AG04450 (cell line): Measurements from ENCODE around the gene CLMN. TPM values are rescaled to one million over a fixed set of nuclear protein-coding genes. Genes with fewer than 3 reads are reported as not detected.

Source experiments
- CTCF ChIA-PET: fragments of 300-600, 350-600 bp; formaldehyde crosslinking; extraction: SDS; loops from one replicate; lab custom pipeline; 2022; ENCODE audit warnings: antibody characterized with exemption, inconsistent platforms; lab: Charles Lee
- POLR2A ChIA-PET: fragments of 350-600 bp; formaldehyde crosslinking; extraction: SDS; loops from one replicate; lab custom pipeline; 2021; ENCODE audit warnings: antibody characterized with exemption, inconsistent platforms; lab: Yijun Ruan, JAX
- DNase-seq: peaks from one replicate; pipeline ENCODE4 v3.0.0-alpha.2; 2011; ENCODE audit warnings: low read depth, low spot score
- H3K27ac ChIP-seq: one replicate; pipeline ENCODE4 v1.5.1; 2012; ENCODE audit warnings: low read depth, low read length, control low read depth
- H3K27me3 ChIP-seq: one replicate; pipeline ENCODE4 v1.6.0; 2012; ENCODE audit warnings: low read length; ENCODE audit not compliant: control insufficient read depth, insufficient read depth
- H3K4me3 ChIP-seq: 2 replicates; pipeline ENCODE4 v1.5.1; 2011; ENCODE audit warnings: mild to moderate bottlenecking, low read depth, low read length, control low read depth
- H3K9me3 ChIP-seq: 2 replicates; pipeline ENCODE4 v1.5.1; 2012; ENCODE audit warnings: low read length; ENCODE audit not compliant: control insufficient read depth, insufficient read depth
- polyA plus RNA-seq: library from polyadenylated mRNA; depleted of rRNA; stranded (reverse); fragments of >200 nt; gene quantifications from 2 replicates; pipeline ENCODE4 v1.2.3, GENCODE V29; 2011
- TF ChIP-seq, protein P1 (sequence below): IDR thresholded peaks from 2 replicates; pipeline ENCODE4 v1.5.1; 2011; ENCODE audit warnings: low read depth, low read length, control low read depth, inconsistent platforms

Gene CLMN
- polyA plus RNA-seq, 1 experiment, result 0.09 TPM

DNA sequence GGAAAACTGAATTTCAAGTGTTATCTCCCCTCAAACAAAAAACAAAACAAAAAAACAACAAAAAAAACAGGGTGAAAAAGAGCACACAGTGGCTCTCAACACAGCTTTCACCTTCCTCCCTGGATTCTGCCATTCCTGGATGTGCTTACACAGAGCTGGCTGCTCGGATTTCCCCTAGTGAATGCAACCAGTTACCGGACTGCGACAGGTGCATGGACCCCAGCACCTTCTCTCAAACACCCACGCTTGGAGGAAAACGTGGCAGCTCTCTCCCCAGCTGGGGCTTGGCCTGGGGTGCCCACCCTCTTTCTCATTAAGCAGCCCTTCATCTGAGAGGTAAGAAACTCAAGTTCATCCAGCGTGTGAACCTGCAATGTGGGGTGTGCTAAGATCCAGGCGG is 128.9 kb downstream of the CLMN start:
- DNase-seq, result no peak
- Histone ChIP-seq H3K9me3 (no peaks in the 10 kb centered on the region), H3K4me3 (no peak overlapping the region), H3K27me3 (no peaks in the 10 kb centered on the region), H3K27ac (no peak overlapping the region)
- TF ChIP-seq, protein P1, sequence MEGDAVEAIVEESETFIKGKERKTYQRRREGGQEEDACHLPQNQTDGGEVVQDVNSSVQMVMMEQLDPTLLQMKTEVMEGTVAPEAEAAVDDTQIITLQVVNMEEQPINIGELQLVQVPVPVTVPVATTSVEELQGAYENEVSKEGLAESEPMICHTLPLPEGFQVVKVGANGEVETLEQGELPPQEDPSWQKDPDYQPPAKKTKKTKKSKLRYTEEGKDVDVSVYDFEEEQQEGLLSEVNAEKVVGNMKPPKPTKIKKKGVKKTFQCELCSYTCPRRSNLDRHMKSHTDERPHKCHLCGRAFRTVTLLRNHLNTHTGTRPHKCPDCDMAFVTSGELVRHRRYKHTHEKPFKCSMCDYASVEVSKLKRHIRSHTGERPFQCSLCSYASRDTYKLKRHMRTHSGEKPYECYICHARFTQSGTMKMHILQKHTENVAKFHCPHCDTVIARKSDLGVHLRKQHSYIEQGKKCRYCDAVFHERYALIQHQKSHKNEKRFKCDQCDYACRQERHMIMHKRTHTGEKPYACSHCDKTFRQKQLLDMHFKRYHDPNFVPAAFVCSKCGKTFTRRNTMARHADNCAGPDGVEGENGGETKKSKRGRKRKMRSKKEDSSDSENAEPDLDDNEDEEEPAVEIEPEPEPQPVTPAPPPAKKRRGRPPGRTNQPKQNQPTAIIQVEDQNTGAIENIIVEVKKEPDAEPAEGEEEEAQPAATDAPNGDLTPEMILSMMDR, result no peak
- ChIA-PET CTCF (interaction anchor here (1.1 kb wide), 1 partner anchor 1058 kb away, joined by 3 read pairs; no protein-coding TSS in a partner anchor), POLR2A (no interaction called here)

- DNase-seq, result no peak
- Histone ChIP-seq H3K4me3 (no peak overlapping the region), H3K27ac (no peak overlapping the region), H3K27me3 (no peaks in the 10 kb centered on the region), H3K9me3 (no peaks in the 10 kb centered on the region)
- POLR2A ChIA-PET, result no interaction called here
- CTCF ChIA-PET, result interaction anchor here (1.1 kb wide), 1 partner anchor 1057 kb away, joined by 3 read pairs; no protein-coding TSS in a partner anchor
- TF ChIP-seq, protein P1, result no peak
These were observed 129.3 kb downstream of the CLMN start for GRCh38 chr14:95190346-95190840.

- ChIA-PET POLR2A (interaction anchor here (0.5 kb wide), 1 partner anchor 519 kb away, joined by 4 read pairs; no protein-coding TSS in a partner anchor), CTCF (interaction anchor here (1.1 kb wide), 1 partner anchor 1056 kb away, joined by 3 read pairs; no protein-coding TSS in a partner anchor)
- no peak for DNase-seq
- Histone ChIP-seq H3K27ac (no peak overlapping the region), H3K27me3 (no peaks in the 10 kb centered on the region), H3K4me3 (no peak overlapping the region), H3K9me3 (no peaks in the 10 kb centered on the region)
- TF ChIP-seq, protein P1, result no peak
These were observed 130.2 kb downstream of the CLMN start for GRCh38 chr14:95189367-95190132.

DNA sequence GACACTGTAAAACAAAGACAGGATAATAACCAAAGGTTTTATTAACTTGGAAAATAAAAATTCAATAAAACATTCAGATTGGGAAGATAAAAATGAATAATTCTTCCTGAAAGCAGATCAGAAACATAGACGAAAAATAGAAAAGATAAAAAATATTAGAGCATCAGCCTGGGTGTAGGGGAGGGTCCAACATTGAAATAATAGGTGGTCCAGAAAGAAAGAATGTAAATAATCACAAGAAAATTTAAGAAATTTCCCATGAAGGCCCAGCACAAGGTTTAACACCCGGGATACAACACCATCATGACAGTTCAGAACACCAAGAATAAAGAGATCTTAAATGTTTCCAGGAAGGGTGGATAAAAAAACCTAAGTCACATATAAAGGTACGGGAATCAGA is 131.3 kb downstream of the CLMN start:
- no peak overlapping the region for H3K4me3 ChIP-seq
- POLR2A ChIA-PET, result no interaction called here
- CTCF ChIA-PET, result no interaction called here

More for the DNA sequence above, 131.3 kb downstream of the CLMN start:
- DNase-seq, result no peak
- H3K27me3 ChIP-seq, result no peaks in the 10 kb centered on the region
- H3K27ac ChIP-seq, result no peak overlapping the region
- no peaks in the 10 kb centered on the region for H3K9me3 ChIP-seq
- TF ChIP-seq, protein P1, result no peak
